ENCODE measurements around the gene CILP.

DNA sequence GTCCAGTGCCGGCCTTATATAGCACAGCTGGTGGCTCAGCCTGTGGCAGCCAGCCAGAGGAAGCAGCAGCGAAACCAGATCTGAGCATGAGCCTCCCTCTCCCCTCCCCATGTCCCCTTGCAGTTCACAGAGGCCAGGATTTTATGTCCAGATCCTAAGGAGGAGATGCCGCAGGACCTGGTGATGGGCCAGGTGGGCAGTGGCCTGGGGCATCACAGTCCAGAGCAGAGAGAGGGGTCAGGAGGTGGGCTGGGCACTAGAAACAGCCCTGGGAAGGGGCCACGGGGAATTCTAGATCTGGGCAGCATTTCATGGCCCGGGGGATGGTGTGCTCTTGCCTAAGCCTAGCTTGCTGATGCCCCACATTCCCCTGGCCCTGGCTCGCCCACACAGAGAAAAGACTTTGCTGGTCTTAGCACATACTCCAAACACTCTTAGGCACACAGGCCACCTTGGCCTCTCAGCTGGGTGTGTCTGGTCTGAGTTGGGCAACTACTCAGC is 259 bp upstream of the CILP start:
- TF ChIP-seq, protein P1, sequence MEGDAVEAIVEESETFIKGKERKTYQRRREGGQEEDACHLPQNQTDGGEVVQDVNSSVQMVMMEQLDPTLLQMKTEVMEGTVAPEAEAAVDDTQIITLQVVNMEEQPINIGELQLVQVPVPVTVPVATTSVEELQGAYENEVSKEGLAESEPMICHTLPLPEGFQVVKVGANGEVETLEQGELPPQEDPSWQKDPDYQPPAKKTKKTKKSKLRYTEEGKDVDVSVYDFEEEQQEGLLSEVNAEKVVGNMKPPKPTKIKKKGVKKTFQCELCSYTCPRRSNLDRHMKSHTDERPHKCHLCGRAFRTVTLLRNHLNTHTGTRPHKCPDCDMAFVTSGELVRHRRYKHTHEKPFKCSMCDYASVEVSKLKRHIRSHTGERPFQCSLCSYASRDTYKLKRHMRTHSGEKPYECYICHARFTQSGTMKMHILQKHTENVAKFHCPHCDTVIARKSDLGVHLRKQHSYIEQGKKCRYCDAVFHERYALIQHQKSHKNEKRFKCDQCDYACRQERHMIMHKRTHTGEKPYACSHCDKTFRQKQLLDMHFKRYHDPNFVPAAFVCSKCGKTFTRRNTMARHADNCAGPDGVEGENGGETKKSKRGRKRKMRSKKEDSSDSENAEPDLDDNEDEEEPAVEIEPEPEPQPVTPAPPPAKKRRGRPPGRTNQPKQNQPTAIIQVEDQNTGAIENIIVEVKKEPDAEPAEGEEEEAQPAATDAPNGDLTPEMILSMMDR (IDR thresholded peaks at IDR 0.05), result no peak
- TF ChIP-seq POLR2A (IDR thresholded peaks at IDR 0.05), result no peak

All from heart left ventricle (tissue), 13 donors.